GM19395 (cell line): ENCODE results near the gene CHCHD5.
"Not testable (repeated sequence)": the region's sequence is repeated elsewhere in the genome, so short reads cannot be mapped to it uniquely, and the experiment has no call there.

Experiments
- ATAC-seq: cut with Tn5 transposase; IDR thresholded peaks from one replicate; pipeline ENCODE4 v1.9.1; 2021; ENCODE audit warnings: mild to moderate bottlenecking, moderate library complexity; ENCODE audit not compliant: unreplicated experiment

CHCHD5 gene

GRCh38 chr2:112585873-112586464 lies 1.6 kb downstream of the CHCHD5 start:
- no peak for ATAC-seq

- ATAC-seq = no peak
Measured at GRCh38 chr2:112588611-112589045, 4.2 kb downstream of the CHCHD5 start.

DNA sequence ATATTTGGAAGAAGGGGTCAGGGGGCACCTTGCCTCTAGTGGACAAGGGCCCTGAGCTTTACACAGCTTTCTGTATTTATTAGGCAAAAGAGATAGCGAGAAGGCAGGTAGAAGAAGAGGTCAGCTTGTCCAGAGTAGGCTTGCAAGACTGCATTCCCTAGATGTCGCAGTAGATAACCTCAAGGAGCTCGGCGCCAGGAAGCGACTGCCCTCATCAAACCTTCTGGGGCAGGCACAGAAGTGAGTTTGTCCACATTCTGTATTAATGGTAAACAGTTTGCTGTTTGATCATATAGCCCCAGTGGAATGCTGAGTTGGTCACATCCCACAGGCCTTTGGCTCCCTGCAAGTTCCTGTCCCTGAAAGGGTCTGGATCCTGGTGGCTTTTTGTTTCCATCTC lies 7.0 kb downstream of the CHCHD5 start:
- ATAC-seq = no peak

- ATAC-seq = no peak
Measured at GRCh38 chr2:112593736-112594135, 9.3 kb downstream of the CHCHD5 start.

DNA sequence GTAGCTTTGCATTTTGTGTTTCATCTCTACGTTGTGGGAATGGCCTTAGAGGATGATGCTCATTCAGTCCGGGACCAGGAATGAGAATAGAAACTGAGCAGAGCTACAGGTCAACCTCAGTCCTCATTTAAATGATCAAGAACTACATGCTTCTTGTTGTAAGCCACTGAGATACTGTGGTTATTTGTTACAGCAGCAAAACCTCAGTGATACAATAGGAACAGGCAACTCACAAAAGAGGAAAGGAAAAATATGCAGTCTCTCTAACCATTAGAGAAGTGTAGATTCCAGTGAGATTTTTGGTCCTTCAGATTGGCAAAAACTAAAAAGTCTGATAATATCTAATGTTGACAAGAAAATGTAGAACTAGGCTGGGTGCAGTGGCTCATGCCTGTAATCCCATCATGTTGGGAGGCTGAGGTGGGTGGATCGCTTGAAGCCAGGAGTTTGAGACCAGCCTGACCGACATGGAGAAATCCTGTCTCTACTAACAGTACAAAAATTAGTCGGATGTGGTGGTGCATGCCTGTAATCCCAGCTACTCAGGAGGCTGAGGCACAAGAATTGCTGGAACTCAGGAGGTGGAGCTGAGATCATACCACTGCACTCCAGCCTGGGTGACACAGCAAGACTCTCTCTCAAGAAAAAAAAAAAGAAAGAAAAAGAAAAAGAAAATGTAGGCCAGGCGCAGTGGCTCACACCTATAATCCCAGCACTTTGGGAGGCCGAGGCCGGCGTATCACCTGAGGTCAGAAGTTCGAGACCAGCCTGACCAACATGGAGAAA lies 13.3 kb downstream of the CHCHD5 start:
- no peak for ATAC-seq

DNA sequence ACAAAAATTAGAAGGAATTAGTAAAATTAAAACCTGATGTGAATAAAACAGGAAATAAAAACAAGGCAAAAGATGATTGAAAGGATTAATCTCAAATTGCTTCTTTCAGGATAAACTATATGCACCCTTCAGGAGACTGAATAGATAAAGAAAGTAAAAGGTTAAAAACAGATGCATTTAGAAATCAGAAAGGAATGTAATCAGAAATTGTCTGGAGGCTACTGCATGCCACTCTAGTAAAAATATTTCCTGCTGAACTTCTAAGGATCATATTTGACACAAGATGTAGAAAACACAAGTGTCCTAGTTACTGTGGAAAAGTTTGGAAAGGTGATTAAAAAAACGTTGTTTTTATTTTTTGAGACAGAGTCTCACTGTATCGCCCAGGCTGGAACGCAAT lies 16.2 kb downstream of the CHCHD5 start:
- ATAC-seq = no peak

GRCh38 chr2:112601754-112602153 lies 17.3 kb downstream of the CHCHD5 start:
- ATAC-seq = no peak

DNA sequence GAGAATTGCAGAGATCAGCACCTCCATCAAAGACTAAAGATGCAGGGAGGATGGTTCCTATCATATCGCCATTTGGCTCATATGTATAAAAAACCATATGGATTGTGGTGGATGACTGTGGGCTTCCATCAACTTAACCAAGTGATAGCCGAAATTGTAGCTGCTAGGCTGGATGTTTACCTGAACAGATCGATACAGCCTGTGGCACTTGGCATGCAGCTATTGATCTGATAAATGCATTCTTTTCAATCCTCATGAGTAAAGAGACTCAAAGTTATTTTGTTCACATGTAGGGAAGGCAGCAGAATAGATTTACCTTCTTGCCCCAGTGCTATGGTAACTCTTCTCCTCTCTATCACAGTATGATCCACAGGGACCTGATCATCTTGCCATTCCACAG lies 18.5 kb downstream of the CHCHD5 start:
- no peak for ATAC-seq

DNA sequence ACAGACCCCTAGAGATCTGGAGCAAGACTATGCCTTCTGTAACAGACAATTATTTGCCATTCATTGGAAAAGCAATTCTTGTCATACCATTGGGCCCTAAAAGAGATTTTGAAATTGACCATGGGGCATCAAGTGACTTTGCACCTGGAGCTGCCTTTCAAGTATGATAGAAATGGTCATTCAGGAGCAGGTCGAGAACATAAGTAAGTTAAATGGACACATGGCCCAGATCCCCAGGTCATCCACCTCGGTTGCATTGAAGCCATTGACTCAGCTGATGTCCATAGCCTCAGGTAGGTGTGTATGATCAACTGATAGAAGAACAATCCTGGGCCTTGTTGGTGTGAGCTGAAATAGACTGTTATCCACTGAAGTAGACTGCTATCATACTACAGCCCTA lies 19.3 kb downstream of the CHCHD5 start:
- ATAC-seq = no peak

- ATAC-seq = no peak
Measured at GRCh38 chr2:112604952-112605351, 20.5 kb downstream of the CHCHD5 start.

DNA sequence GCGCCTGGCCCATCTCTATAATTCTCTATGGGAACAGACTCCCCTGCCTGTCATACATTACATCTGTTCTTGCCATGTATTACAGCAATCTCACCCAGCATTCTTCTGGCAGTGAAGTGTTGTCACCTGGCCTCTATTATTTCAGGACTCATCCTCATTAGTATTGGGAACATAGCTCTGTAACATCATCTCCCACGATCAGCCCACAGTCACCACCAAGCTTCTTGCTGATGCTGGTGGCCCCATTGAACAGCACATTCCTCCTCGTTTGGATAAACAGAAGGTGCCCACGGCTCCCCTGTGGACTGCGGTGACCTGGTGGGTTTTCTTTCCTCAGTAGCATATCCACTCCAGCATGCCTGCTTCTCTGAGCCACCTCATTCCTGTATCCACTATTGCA lies 21.5 kb downstream of the CHCHD5 start:
- no peak for ATAC-seq

DNA sequence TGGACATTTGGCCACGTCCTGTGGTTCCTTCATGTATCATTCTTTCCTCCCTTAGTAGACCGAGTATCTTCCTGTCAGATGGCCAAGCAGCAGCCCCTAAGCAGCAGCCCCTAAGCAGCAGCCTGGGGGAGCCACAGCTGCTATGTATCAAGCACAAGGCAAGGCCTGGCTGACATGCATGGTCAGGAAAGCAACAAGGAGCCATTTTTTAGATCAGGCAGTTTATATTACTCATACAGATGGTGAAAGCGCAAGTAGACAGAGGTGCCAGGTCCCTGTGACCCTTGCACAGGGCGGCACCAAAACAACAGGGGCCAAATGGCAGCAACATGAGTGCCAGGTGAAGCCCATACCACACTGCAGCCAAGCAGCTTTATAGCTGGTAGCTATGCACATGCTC lies 22.1 kb downstream of the CHCHD5 start:
- ATAC-seq = no peak

GRCh38 chr2:112607680-112608438 lies 23.4 kb downstream of the CHCHD5 start:
- no peak for ATAC-seq

GRCh38 chr2:112609320-112609719 lies 24.9 kb downstream of the CHCHD5 start:
- not testable (repeated sequence) for ATAC-seq

- ATAC-seq = not testable (repeated sequence)
Measured at GRCh38 chr2:112612283-112612682, 27.9 kb downstream of the CHCHD5 start.

GRCh38 chr2:112614201-112614840 lies 29.9 kb downstream of the CHCHD5 start:
- ATAC-seq = no peak

- ATAC-seq = no peak
Measured at GRCh38 chr2:112615051-112615450, 30.6 kb downstream of the CHCHD5 start.

GRCh38 chr2:112615798-112616197 lies 31.4 kb downstream of the CHCHD5 start:
- ATAC-seq = not testable (repeated sequence)

- ATAC-seq = no peak
Measured at GRCh38 chr2:112618383-112618782, 34.0 kb downstream of the CHCHD5 start.

DNA sequence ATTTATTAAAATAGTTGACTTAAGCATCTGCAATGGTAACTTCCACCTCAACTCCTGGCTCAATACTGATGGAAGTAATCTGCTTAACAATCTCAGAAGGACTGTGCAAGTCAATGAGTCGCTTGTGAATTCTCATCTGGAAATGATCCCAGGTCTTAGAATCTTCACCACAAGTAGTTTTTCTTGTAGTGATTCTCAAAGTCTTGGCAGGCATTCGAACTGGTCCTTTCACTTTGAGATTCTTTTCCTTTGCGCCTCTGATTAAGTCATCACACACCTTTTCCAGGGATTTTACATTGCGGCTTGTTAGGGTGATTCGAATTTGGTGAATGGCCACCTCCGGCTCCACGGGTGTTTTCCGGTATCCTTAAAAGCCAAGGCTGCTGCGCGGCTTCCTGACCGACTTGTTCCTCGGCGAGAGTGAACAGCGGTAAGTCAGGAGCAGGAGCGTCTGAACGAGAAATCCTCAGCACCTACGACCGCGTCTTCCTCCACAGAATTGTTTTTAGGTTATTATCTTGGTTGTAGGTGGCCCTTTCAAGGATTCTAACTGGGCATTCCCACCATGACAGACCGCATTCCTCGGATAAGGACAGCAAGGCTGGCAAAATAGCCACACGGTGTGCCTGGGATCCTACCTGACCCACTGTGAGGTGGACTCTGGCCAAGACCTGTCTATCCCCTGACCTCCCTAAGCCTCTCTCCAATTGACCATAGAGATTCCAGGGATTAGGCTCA lies 37.5 kb downstream of the CHCHD5 start:
- no peak for ATAC-seq

GRCh38 chr2:112622528-112622849 lies 38.1 kb downstream of the CHCHD5 start:
- no peak for ATAC-seq
